Esophagus (tissue), 2 donors: ENCODE data around the gene GLTP. TPM values are rescaled to one million over a fixed set of nuclear protein-coding genes. Genes with fewer than 3 reads are reported as not detected.

ENCODE experiments used
- H3K27ac ChIP-seq, 2 donors: one replicate each; pipeline ENCODE4 v1.5.1; 2013; ENCODE audit warnings: low read depth in 2 of 2, mild to moderate bottlenecking in 2 of 2, inconsistent platforms in 1 of 2, low read length in 1 of 2, moderate library complexity in 1 of 2
- H3K27me3 ChIP-seq, 2 donors: one replicate each; pipeline ENCODE4 v1.6.1; 2013; ENCODE audit warnings: low read length in 2 of 2, control low read depth in 1 of 2, mild to moderate bottlenecking in 1 of 2; ENCODE audit not compliant: insufficient read depth in 2 of 2, control insufficient read depth in 1 of 2
- H3K36me3 ChIP-seq, 2 donors: one replicate each; pipeline ENCODE4 v1.6.1; 2013; ENCODE audit warnings: low read length in 1 of 2; ENCODE audit not compliant: control insufficient read depth in 2 of 2, insufficient read depth in 2 of 2
- H3K4me1 ChIP-seq, 2 donors: one replicate each; pipeline ENCODE4 v1.6.1; 2013; ENCODE audit warnings: low read length in 1 of 2; ENCODE audit not compliant: control insufficient read depth in 2 of 2, insufficient read depth in 2 of 2
- H3K4me3 ChIP-seq, 2 donors: one replicate each; pipeline ENCODE4 v1.5.1; 2013; ENCODE audit warnings: low read length in 2 of 2, mild to moderate bottlenecking in 2 of 2, low read depth in 1 of 2, moderate library complexity in 1 of 2
- H3K9me3 ChIP-seq, 2 donors: one replicate each; pipeline ENCODE4 v1.6.1; 2013; ENCODE audit warnings: mild to moderate bottlenecking in 2 of 2, low read depth in 1 of 2, low read length in 1 of 2, moderate library complexity in 1 of 2; ENCODE audit not compliant: control insufficient read depth in 2 of 2, insufficient read depth in 1 of 2
- WGBS, 2 donors: extraction: QIAGEN DNeasy Blood & Tissue Kit; methylation state at CpG; one replicate each; pipeline ENCODE4 v1.1.7; 2013; 5-methylcytosine and 5-hydroxymethylcytosine counted together
- polyA plus RNA-seq, 2 donors: library from polyadenylated mRNA; stranded (reverse); fragments of 200-250 nt; gene quantifications; one replicate each; pipeline ENCODE4 v1.2.3, GENCODE V29; 2013
- donor health status: healthy with polysubstance abuse.
- donor health status: Bipolar disorder and iron deficiency.

GLTP gene
- polyA plus RNA-seq, 2 donors, result 270 to 383 TPM

DNA sequence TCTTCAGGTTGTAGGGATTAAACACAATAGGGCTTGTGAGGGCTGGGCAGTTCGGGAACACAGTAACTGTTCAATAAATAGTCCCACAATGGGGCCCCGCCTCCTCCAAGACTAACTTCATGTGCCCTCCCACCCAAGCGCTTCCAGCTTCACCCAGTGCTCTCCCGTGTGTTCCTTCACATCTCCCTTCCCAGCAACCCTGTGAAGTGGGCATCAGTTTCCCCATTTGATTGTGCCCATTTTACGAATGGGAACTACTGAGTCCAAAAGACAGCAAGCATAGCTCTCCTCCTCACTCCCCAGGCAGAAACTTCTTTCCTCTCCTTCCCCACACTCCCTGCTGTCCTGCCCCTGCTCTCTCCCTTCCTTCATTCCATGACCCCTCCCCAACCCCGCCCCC lies 40.9 kb downstream of the GLTP start:
- WGBS, 2 donors, result 63 to 65% methylated on average over 6 of the region's 6 CpGs

GRCh38 chr12:109836916-109837315 lies 43.4 kb downstream of the GLTP start:
- WGBS, 2 donors, result 44 to 47% methylated on average over 3 of the region's 3 CpGs
- Histone ChIP-seq H3K4me1 (peaks cover 0 to 2% of the 10 kb centered on the region in 2 donors), H3K27me3 (no peaks in the 10 kb centered on the region), H3K9me3 (no peaks in the 10 kb centered on the region), H3K4me3 (no peak overlapping the region), H3K36me3 (no peaks in the 10 kb centered on the region), H3K27ac (peak overlapping the region in 1 of 2 donors; percentile 63)

More for the DNA sequence above, 40.9 kb downstream of the GLTP start:
- Histone ChIP-seq H3K4me3 (no peak overlapping the region), H3K36me3 (no peaks in the 10 kb centered on the region), H3K27ac (peak overlapping the region in 1 of 2 donors; percentile 64), H3K4me1 (no peaks in the 10 kb centered on the region), H3K27me3 (no peaks in the 10 kb centered on the region), H3K9me3 (no peaks in the 10 kb centered on the region)

GRCh38 chr12:109835827-109836226 lies 44.5 kb downstream of the GLTP start:
- WGBS, 2 donors, result 92% methylated on average over 4 of the region's 4 CpGs
- no peak overlapping the region for H3K27ac ChIP-seq
- no peaks in the 10 kb centered on the region for H3K36me3 ChIP-seq
- H3K27me3 ChIP-seq, result no peaks in the 10 kb centered on the region
- H3K4me1 ChIP-seq, result peaks cover 0 to 2% of the 10 kb centered on the region in 2 donors
- no peaks in the 10 kb centered on the region for H3K9me3 ChIP-seq
- no peak overlapping the region for H3K4me3 ChIP-seq

GRCh38 chr12:109833307-109834189 lies 46.8 kb downstream of the GLTP start, which contains the start of gene TRPV4:
Gene TRPV4, minus strand, starts transcription at chr12:109833398. Its CDS starts 18,602 bp downstream, at chr12:109814796.
- H3K9me3 ChIP-seq, result no peaks in the 10 kb centered on the region
- no peaks in the 10 kb centered on the region for H3K27me3 ChIP-seq
- peaks cover 0 to 2% of the 10 kb centered on the region in 2 donors for H3K4me1 ChIP-seq
- peak within 1 kb of the TSS; percentile 55 to 67 for H3K4me3 ChIP-seq
- WGBS, 2 donors, result 18 to 25% methylated on average over 51 to 67 of the region's 67 CpGs
- no peak within 1 kb of the TSS for H3K27ac ChIP-seq
- no peaks in the 10 kb centered on the region for H3K36me3 ChIP-seq

DNA sequence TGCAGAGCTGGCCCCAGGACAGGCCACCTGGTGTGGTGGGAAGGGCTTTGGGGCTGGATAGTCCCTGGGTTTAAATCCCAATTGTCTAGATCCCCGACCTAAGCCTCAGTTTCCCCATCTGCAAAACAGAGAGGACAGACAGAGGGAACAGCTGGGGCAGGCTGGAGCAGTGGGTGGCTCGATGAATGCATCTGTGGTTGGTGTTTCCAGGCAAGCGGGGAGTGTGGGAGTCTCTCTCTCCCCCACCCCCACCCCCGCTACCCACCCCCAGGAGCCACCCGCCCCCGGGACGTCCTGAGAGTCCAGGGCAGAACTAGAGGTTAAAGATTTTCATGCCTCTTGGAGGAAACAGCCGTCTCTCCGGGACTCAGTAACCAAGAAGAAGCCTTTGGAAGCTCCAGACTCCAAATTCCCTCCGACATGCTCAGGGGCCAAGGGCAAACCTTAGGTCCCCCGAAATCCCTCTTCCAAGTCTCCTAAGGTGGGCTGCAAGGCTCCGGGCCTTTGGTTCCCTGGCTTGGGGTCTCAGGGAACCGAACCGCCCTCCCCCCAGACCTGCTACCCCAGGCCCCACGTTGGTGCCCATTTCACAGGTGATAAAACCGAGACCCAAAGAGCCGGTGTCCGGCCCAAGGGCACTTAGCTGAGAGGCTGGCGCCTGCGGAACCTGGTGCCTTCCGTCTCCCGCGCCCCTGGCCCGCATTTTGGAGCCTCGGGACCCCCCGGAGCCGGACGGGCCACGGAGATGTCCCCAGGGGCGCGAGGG lies 47.6 kb downstream of the GLTP start:
- no peak overlapping the region for H3K27ac ChIP-seq
- H3K4me3 ChIP-seq, result peak overlapping the region; percentile 55 to 67
- no peaks in the 10 kb centered on the region for H3K9me3 ChIP-seq
- peaks cover 0 to 2% of the 10 kb centered on the region in 2 donors for H3K4me1 ChIP-seq
- H3K36me3 ChIP-seq, result no peaks in the 10 kb centered on the region
- WGBS, 2 donors, result 16 to 22% methylated on average over 22 to 31 of the region's 31 CpGs
- H3K27me3 ChIP-seq, result no peaks in the 10 kb centered on the region

DNA sequence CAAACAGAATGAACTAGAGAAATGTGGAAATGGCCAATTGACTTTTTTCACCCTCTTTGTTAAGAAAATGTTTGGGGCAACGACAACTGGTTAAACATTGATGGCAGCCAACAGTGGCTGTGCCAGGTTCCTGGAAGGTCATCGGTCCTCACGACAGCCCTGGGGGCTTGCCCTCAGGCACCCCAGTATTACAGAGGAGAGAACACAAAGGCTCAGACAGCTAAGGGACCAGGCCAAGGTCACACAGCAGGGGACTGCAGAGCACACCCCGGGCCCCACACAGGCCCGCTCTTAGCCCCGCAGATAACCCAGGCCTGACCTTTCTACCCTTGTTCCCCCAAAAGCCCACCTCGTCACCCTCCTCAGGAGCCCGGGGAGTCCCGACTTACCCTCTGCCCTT lies 48.4 kb downstream of the GLTP start:
- Histone ChIP-seq H3K4me1 (peaks cover 0 to 2% of the 10 kb centered on the region in 2 donors), H3K36me3 (no peaks in the 10 kb centered on the region), H3K27ac (no peak overlapping the region), H3K4me3 (peak overlapping the region; percentile 22 to 67), H3K9me3 (no peaks in the 10 kb centered on the region), H3K27me3 (no peaks in the 10 kb centered on the region)
- WGBS, 2 donors, result 61 to 62% methylated on average over 9 of the region's 9 CpGs

DNA sequence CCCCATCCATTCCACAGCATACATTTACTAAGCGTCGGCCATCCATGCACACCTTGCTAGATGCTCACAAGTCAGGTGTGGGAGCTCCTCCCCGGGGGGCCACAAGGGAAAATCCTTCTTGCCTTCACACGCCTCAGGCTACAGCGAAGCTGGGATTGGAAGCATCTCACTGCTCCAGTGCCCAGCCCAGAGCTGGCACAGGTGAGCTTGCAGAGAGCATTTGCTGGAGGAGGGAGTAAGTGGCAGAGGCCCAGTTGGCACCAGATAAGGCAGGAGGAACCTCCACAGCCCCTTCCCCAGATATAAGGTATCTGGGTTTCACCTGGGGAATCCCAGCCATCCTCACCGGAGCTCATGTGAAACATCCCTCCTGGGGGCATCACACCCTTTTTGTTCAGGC lies 49.0 kb downstream of the GLTP start:
- peaks cover 0 to 2% of the 10 kb centered on the region in 2 donors for H3K4me1 ChIP-seq
- no peaks in the 10 kb centered on the region for H3K27me3 ChIP-seq
- 58 to 68% methylated on average over 6 of the region's 6 CpGs for WGBS, 2 donors
- no peaks in the 10 kb centered on the region for H3K9me3 ChIP-seq
- peak overlapping the region; percentile 3 to 67 for H3K4me3 ChIP-seq
- no peaks in the 10 kb centered on the region for H3K36me3 ChIP-seq
- no peak overlapping the region for H3K27ac ChIP-seq

DNA sequence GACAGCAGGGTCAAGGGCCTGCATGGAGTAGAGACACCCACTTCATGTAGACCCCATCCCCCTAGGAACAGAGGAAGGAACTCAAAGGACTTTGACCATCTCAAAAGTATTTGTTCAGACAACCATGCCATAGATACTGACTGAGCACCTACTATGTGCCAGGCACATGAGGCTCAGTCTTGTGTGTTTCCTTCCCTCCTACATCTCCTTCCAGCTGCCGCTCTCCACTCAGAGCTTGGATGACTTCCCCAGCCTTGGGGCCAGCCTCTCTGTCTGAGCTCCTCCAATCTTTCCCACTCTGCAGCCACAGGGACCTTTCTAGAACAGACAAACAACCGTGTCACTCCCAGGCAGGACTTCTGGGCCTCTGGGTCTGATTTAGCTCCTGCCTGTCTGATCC lies 49.6 kb downstream of the GLTP start:
- WGBS, 2 donors, result 60 to 63% methylated on average over 2 of the region's 2 CpGs
- Histone ChIP-seq H3K4me1 (peaks cover 0 to 2% of the 10 kb centered on the region in 2 donors), H3K9me3 (no peaks in the 10 kb centered on the region), H3K36me3 (no peaks in the 10 kb centered on the region), H3K27me3 (no peaks in the 10 kb centered on the region), H3K4me3 (no peak overlapping the region), H3K27ac (no peak overlapping the region)

DNA sequence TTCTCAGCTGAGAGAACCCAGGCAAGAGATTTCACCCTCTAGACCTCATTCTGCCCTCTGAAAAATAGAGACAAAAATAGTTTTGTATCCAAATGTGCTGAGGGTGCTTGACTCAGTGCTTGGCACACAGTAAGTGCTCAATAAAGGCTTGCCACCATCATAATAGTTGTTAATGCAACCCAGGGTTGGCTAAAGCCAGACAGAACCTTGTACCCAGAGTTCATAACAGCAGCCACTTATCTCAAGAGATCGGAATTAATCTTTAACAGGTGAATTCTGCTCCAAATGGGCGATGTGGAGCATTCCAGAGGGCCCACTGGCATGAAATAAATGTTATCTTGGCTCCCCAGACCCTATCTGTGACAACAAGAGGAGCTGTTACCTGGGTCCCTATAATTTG lies 50.1 kb downstream of the GLTP start:
- 75 to 88% methylated on average over 2 of the region's 2 CpGs for WGBS, 2 donors
- Histone ChIP-seq H3K27me3 (no peaks in the 10 kb centered on the region), H3K4me3 (no peak overlapping the region), H3K36me3 (peaks cover 0 to 2% of the 10 kb centered on the region in 2 donors), H3K4me1 (peaks cover 0 to 2% of the 10 kb centered on the region in 2 donors), H3K27ac (no peak overlapping the region), H3K9me3 (no peaks in the 10 kb centered on the region)
